NCI-H1417 treated with DMSO at 0.1 percent for 48 hours (cell line): ENCODE results near the gene TMEM170A.
"Not testable (repeated sequence)": the region's sequence is repeated elsewhere in the genome, so short reads cannot be mapped to it uniquely, and the experiment has no call there.

ENCODE experiments used
- DNase-seq: peaks from one replicate; lab custom pipeline; 2025; lab: John Stamatoyannopoulos, UW

Gene TMEM170A

DNA sequence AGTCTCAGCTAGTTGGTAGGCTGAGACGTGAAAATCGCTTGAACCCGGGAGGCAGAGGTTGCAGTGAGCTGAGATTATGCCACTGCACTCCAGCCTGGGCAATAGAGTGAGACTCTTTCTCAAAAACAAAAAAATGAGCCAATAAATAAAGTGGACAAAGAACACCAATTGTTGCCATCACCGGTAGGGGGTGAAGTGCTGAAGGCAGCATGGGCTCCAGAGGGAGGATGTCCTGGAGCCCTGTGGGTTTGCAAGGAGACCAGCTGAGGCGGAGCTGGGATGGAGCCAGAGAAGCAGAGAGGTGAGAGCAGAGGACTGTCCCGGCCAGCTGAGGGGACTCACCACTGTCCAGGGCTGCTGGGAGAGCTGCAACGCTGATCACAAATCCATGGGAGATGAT lies 17.0 kb upstream of the TMEM170A start:
- DNase-seq, result no peak

DNA sequence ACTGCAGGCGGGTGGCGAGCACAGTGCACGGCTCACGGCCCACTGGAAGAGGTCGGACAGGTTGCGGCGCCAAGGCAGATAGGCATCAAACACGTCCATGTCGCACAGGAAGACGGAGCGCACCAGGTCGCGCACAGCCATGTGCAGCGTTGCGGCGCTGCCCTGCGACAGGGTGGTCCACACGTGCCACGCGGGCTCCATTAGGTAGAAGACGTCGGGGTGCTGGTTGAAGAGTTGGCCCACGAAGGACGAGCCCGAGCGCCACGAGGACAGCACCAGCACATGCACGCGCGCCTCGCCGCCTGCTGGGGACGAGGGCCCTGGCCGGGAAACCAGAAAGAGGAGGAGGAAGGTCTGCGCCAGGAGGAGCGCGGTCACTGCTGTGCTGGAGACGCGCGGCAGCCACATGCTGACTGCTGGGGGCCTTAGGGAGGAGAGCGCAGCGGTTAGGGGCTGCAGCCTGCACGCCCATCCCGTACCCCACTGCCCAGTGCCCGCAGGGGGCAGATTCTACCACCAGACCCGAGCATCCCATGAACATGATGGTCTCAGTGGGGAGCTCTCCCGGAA lies 15.0 kb upstream of the TMEM170A start:
- DNase-seq, result no peak

DNA sequence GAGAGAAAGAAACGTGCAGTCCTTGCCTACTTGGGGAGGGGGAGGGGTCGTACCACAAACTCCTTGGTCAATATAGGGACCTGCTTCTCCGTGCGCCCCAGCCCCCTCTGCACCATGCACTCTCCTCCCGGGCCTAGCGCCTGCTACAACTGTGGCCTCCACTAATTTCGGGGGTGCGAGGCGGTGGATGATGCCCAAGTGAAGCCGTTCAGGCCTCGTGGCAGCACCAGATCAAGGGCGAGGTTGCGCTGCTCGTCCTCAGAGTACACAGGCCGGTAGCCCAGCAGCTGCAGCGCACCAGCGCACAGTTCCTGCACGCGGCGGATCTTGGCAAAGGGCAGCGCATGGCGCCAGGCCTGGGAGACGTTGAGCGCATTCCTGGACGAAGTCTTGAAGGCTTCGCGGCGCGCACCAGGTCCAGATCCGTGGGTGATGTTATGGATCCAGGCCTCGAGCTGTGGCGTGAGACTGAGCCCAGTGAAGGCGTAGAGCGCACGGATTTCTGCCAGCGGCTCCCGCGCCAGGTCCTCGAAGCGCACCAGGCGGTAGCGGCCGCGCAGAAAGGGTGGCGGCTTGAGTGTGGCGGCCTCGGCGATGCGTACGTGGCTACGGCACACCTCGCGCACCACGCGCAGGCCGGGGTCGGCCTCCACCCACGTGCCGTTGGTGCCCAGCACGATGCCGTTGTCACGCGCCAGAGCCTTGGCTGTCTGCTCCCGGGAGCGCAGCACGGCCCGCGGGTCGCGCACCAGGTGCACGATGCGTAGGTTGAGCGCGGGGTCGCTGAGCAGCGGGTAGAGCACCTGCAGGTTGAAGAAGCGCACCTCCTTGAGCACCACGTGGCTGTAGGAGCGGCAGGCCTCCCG lies 14.2 kb upstream of the TMEM170A start:
- no peak for DNase-seq

DNA sequence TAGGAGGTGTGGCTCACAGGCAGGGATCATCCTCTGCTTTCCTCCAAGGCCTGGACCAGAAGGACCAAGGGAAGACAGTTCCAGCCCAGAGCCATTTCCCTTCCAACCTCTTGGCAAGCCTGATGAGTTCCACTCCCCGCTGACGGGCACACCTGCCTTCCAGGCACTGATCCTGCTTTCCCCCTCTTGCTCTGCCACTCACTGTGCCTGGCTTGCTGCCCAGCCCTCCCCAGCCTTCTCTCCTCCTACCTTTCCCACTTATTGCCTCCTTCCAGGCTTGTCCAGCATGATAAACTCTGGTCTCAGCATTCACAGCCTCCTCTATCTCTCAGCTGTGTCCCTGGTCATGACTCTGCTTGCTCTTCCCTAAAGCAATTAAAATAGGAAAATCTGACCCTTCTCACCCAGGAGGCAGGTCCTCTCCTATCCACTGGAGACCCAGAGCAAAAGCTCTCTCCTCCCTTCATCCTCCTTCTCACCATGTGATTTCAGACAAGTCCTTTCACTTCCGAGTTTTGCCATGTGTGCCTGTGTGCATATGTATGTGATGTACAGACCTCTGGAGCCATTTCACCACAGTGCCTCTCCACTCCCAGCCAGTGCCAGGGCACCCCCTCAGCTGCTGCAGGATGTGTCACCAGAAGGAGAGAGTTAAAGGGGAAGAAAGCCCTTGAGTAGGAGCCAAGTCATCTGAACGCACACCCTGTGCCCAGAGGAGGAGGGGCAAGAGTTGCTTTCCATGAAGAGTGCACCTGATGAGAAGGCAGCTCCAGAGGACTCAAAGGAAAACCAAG lies 13.4 kb upstream of the TMEM170A start:
- DNase-seq, result no peak

DNA sequence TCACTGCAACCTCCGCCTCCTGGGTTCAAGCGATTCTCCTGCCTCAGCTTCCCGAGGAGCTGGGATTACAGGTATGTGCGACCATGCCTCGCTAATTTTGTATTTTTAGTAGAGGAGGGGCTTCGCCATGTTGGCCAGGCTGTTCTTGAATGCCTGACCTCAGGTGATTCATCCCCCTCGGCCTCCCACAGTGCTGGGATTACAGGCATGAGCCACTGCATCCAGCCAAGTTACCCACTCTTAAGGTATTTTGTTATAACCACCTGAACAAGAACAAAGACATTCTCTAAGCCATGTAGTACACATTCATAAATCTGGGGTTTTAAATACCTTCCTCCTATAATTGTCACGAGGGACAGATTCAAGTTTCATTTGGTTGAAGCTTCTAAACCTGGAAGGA lies 12.3 kb upstream of the TMEM170A start:
- DNase-seq, result no peak

DNA sequence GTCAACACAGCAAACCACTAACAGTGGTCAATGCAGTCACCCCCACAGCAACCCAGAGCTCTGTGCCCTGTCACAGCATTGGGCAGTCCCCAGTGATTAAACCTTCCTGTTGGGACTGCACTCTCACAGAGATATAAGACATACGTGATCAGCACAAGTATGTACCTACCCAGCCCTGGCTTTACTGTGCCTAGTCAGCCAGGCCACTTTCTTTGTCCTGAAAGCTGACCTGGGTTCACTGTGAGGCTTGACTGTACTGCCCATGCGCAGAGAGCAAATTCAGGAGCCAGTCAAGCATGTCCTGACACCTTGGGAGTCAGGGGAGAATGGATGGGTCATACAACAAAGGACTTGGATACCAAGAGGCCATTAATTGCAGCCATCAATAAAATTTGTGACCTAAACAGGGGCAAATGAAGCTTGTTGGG lies 10.9 kb upstream of the TMEM170A start:
- DNase-seq, result no peak

DNA sequence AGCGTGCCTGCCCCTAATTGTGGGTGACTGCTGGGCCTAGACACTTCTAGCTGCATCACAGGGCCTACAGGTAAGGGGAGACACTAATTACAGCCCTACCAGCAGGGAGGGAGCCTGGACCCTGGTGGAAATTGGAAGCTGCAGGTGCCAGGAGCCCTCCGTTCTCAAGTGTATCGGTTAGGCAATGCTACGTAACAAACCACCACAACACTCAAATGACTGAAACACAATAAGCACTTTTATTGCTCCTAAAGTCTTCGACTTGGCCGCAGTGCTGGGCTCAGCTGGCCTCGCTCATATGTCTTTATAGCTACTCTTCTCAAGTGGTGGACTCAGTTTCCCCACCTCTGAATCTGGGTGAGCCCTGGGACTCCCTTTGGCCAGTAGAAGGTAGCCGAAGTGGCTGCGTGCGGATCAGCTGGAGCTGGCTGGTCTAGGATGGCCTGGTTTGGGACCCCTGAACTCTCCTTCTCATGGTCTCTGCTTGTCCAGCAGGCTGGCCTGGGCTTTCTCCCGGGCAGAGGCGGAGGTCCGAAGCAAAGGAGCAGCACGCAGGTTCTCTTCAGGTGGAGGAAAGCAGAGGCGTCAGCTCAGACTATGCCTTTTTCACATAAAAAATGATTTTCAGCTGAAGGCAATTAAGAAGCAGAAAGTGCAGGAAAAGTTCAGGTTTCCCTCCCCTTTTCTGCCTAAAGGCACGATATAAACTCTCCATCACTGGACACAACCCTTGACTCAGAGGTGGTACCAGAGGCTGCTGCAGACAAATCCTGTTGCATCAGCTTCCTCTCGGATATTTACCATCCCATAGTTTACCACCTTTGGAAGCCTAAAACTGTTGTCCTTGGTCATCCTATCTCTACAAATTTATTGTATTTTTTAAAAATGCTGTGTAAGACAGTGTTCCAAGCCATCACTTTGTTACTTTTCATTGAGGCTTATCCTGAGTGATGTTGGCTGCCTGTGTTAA lies 8.7 kb upstream of the TMEM170A start:
- DNase-seq, result no peak

DNA sequence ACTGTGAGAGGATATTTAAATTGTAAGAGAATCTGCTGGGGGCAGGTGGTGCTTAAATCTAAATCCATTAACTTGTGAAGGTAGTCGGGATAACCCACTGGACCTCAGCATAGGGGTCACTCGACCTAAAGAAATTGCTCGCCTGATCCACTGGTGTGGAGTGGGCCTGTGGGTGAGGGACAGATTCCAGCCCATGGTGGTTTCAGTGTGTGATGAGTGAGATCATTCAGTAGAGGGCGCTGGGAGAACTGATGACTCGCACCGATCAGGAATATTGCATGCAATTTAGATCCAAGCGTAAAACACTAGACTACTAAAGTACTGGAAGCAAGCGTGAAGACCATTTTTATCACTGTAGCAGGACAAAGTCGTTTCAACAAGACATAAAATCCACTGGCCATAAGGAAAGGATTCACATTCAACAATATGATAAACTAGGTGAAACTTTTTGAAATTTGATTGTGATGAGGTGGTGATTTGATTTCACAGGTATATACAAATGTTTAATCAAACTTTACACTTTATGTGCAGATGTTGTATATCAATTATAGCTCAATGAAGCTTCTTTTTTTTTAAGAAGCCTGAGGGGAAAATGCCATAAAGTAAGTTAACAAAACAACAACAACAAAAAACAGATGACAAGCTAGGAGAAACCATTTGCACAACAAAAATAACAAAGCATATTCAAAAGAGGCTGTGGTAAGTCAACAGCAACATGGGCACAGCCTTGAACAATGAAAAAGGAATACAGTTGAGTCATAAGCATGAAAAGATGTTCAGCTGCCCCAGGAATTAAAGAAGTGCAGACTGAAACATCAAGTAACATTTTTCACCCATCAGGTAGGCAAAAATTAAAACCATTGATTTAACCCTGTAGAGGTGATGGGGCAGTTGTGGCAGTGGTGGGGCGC lies 7.5 kb upstream of the TMEM170A start:
- peak; percentile 21 for DNase-seq

DNA sequence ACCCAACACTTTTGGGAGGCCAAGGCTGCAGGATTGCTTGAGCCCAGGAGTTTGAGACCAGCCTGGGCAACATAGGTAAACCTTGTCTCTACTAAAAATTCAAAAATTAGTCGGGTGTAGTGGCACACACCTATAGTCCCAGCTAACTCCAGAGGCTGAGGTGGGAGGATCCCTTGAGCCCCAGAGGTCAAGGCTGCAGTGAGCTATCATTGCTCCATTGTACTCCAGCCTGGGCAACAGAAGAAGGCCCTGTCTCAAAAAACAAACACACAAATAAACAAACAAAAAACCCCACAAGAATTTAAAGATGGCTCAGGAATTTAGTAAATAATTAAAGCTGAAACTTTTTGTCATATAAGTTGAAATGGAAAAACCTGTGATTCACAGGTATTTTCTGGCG lies 2.3 kb upstream of the TMEM170A start:
- DNase-seq, result no peak

DNA sequence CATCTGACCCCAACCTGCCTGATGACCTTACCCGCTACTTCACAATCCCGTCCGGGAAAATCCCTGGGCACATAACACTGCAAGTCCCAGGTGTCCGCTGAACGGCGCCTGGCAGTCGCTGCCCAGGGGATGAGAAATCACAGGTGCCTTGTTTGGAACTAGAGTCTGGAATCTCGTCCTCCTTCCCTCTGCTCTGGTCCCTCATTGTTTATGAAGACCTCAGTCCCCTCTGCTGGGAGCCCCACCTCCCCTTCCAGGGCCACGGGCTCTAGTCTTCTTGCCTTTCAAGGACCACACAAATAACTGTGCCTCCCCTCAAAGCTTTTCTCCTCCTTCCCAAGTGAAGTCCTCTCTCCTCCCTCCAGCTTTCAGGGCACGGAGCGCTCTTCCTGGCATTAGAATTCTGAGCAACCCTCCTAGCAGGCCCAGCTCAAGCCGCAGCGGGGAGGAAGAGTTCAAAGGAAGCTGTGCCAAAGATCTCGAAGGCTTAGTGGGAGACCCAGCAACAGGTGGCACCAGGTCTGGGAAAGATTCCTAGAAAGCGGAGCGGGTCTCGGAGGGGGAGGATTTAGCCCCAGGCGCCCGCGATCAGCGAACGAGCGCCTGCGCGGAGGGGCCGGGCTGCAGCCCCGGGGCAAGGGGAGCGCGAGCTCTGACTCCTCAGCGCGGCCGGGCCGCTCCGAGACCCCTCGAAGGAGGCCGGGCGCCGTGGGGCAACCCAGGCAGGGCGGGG lies 934 bp downstream of the TMEM170A start:
- peak; percentile 9 for DNase-seq

DNA sequence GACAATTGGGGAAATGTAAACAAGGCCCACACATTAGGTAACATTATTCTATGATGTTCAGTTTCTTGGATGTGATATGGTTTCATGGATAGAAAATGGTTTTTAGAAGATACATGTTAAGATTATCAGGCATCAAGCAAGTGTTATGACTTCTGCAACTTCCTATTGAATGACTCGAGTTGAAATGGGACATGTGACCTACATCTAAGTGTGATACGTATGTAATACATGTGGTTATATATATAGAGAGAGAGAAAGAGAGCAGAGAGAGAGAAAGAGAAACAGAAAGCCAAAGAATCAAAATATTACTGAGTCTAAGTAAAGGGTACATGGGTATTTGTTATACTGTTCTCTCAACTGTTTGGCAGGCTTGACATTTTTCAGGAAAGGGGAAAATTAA lies 1.7 kb downstream of the TMEM170A start:
- no peak for DNase-seq

DNA sequence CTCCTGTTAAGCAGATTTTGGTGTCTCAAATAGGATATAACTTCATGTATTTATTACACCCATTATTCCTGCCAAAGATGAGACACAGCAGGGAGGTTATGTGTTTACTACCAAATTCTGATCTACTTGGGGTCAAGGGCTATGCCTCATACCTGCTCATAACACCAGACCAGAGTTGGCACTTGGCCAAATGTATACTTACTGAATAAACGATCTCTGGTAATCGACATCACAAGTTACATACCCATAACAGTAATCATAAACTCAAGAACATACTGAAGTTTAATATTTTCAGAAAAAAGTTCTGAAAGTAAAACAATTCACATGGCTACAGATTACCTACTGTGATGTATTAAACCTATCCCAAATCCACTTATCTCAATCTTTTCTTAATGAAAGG lies 2.9 kb downstream of the TMEM170A start:
- no peak for DNase-seq

DNA sequence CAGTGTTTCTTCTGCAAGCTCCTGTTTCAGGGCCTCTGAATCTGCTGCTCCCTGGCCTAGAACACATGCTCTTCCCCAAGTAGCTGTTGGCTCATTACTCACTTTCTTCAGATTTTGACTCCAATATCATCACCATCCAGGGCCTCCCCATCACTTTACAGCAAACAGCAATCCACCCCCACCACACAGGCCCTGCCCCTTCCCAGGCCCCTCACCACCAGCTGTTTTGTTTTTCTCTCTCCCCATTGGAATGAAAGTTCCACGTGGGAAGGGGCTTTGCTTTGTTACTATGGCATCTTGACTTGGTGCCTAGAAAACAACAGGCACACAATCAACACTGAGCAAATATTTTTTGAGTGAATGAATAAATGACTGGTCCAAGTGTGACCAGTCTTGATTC lies 4.0 kb downstream of the TMEM170A start:
- DNase-seq, result no peak

DNA sequence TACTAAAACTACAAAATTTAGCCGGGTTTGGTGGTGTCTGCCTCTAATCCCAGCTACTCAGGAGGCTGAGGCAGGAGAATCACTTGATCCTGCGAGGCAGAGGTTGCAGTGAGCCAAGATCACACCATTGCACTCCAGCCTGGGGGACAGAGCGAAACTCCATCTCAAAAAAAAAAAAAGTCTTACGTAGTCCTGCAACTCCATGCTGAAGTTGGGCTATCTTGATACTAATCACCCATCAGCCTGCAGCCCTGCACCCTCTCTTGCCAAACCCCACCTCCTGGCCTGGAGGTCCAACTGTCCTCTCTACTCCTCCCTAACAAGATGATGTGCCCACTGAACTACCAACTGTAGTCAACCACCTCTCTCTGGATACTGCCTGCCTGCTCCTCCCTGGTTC lies 4.8 kb downstream of the TMEM170A start:
- DNase-seq, result no peak

DNA sequence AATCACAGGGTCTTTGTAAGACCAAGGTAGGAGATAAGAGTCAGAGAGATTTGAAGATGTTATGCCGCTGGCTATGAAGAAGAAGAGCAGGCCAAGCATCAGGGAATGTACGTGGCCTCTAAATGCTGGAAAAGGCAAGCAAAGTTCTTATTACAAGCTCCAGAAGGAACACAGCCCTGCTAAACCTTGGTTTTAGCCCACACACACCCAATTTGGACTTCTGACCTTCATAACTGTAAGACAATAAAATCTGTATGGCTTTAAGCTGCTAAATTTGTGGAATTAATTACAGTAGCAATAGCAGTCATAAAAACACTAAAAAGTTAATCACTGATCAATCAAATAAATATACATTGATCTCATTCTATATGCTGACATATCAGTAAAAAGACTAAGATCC lies 6.0 kb downstream of the TMEM170A start:
- DNase-seq, result no peak

DNA sequence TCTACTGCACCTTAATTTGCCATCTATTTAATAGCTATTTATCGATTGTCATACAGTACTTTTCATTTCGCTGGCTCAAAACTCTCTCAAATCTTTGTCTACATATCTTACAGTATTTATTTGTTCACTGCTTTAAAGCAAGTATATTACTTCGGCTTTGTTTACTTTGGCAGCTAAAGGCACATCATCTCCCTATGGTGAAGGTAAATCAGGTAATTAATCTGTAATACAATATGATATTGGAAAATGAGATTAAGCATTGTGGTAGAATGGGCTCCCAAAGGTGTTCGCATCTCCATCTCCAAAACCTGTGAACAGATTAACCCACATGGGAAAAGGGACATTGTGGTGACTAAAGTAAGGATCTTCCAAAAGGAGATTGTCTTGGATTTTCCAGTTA lies 6.5 kb downstream of the TMEM170A start:
- DNase-seq, result no peak

DNA sequence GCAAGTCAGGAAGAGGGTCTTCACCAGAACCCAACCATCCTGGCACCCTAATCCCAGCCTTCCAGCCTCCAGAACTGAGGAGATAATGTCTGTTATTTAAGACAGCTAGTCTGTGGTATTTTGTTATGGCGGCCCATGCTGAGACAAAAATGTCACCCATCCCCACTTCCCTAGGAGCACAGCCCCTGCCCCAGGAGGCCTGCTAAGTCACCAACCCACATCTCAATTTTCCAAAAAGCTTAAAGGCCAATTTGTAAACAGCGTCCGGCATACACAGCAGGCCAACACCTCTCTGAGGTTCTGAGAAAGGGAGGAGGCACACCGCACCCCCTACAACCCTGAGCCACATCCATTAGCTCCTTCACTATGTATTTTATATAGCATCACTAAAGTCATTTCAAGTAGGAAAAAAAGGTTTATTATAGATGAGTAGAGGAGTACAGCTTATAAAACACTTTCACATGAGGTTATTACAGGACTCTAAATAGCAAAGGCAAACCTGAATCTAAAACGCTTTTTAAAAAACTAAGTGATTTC lies 6.9 kb downstream of the TMEM170A start:
- DNase-seq, result no peak

DNA sequence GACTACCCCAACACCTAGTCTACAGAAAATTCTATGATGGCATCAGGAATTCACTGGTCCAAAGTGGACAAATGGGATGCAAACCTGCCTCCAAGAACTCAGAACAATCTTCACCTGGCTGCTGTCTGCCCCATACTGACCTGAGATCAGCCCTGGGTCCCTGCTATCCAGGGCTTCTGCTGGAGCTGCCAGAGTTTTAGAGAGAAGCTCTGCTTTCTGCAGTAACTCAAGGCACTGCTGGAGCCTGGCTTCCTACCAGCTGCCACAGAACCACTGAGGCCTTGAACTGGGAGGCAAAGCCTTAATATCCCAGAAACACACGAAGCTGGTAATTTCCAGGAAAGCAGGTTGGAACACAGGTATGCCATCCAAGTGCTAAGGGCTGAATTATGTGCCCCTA lies 7.5 kb downstream of the TMEM170A start:
- DNase-seq, result no peak

DNA sequence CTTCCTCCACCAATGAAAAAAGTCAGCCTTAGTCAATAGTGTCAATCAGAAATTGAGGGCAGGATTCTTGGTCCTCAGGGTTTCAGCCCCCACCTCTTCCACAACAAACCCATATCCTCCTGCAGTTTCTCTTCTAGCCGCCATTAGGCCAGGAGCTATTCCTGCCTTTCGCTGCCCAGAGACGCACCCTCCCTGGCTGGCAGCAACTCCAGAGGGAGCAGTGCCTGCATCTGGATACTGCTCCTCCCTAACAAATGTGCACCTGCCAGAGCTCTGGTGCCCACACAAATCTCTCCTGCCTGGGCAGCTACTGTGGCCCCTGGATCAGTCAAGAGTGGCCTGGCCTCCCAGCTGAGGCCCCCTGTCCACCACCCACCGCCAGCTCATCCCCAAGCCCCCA lies 8.0 kb downstream of the TMEM170A start:
- not testable (repeated sequence) for DNase-seq

DNA sequence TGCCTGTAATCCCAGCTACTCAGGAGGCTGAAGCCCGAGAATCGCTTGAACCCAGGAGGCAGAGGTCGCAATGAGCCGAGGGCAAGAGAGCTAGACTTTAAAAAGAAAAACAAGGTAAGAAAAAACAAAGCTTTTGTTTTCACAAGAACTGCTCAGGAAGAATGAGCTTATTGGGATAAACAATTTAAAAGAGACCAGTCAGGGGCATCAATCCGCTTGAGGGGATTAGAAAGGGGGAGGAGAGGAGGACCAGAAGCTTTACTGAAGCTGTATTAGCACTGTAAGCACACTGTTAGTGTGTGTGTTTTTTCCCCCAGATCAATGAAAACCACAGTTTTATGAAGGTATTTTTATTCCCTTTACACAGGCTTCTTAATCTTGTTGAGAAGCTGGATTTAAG lies 8.8 kb downstream of the TMEM170A start:
- no peak for DNase-seq
